ENCODE measurements around the gene LEPR. TPM values are rescaled to one million over a fixed set of nuclear protein-coding genes. Genes with fewer than 3 reads are reported as not detected.
A peak's percentile ranks its signal among the peaks of the same experiment; 100 is the strongest.

The LEPR gene
- total and polyA plus RNA-seq, 4 donors = 42.0 to 103 (median 72.7) TPM

- Histone ChIP-seq H3K27ac (ENCODE audit: low read depth in 1 of 2, low read length in 2 of 2) (no peak overlapping the region), H3K36me3 (ENCODE audit: control insufficient read depth in 4 of 4, insufficient read depth in 3 of 4, low read depth in 1 of 4, low read length in 3 of 4) (no peaks in the 10 kb centered on the region), H3K9ac (ENCODE audit: low read depth in 1 of 2, low read length in 2 of 2) (no peak overlapping the region), H3K9me3 (ENCODE audit: control insufficient read depth in 4 of 4, low read length in 3 of 4) (no peaks in the 10 kb centered on the region), H3K4me1 (ENCODE audit: control insufficient read depth in 4 of 4, insufficient read depth in 4 of 4, low read length in 3 of 4) (no peaks in the 10 kb centered on the region), H3K4me3 (ENCODE audit: low read depth in 1 of 3, low read length in 3 of 3) (no peak overlapping the region), H3K27me3 (ENCODE audit: control insufficient read depth in 4 of 4, insufficient read depth in 4 of 4, low read length in 3 of 4) (no peaks in the 10 kb centered on the region)
- TF ChIP-seq REST (IDR thresholded peaks at IDR 0.05) = no peak
- TF ChIP-seq GABPA (IDR thresholded peaks at IDR 0.05 in 1 of 2, conservative IDR thresholded peaks at IDR 0.05 in 1 of 2) = no peak
- TF ChIP-seq JUND (IDR thresholded peaks at IDR 0.05) = no peak
- no peak for TF ChIP-seq RAD21 (IDR thresholded peaks at IDR 0.05)
- TF ChIP-seq MAX (IDR thresholded peaks at IDR 0.05) = no peak
- TF ChIP-seq FOXA1 (IDR thresholded peaks at IDR 0.05) = no peak
- no peak for TF ChIP-seq HNF4A (conservative IDR thresholded peaks at IDR 0.05)
- TF ChIP-seq EGR1 (IDR thresholded peaks at IDR 0.05; ENCODE audit: low read depth in 2 of 2) = no peak
- TF ChIP-seq FOXA2 (IDR thresholded peaks at IDR 0.05) = no peak
- no peak for TF ChIP-seq ATF3 (IDR thresholded peaks at IDR 0.05)
- no peak for TF ChIP-seq NR2F2 (IDR thresholded peaks at IDR 0.05)
- TF ChIP-seq TAF1 (conservative IDR thresholded peaks at IDR 0.05) = no peak
- no peak for TF ChIP-seq ZBTB33 (IDR thresholded peaks at IDR 0.05)
- TF ChIP-seq SP1 (IDR thresholded peaks at IDR 0.05) = no peak
- TF ChIP-seq HNF4G (IDR thresholded peaks at IDR 0.05) = no peak
- no peak for TF ChIP-seq CTCF (IDR thresholded peaks at IDR 0.05; ENCODE audit: low read depth, low read length, missing input control)
- TF ChIP-seq RXRA (IDR thresholded peaks at IDR 0.05) = no peak
- DNase-seq (ENCODE audit: low spot score) = no peak
Observed at GRCh38 chr1:65404941-65405340, 15.5 kb upstream of the LEPR start.

- H3K27ac ChIP-seq (ENCODE audit: low read depth in 1 of 2, low read length in 2 of 2) = no peak overlapping the region
- WGBS = 67% methylated on average over 2 of the region's 2 CpGs
- no peaks in the 10 kb centered on the region for H3K27me3 ChIP-seq (ENCODE audit: control insufficient read depth in 4 of 4, insufficient read depth in 4 of 4, low read length in 3 of 4)
- H3K36me3 ChIP-seq (ENCODE audit: control insufficient read depth in 4 of 4, insufficient read depth in 3 of 4, low read depth in 1 of 4, low read length in 3 of 4) = no peaks in the 10 kb centered on the region
- TF ChIP-seq HNF4A (conservative IDR thresholded peaks at IDR 0.05) (peak; percentile 13 to 65), CTCF (IDR thresholded peaks at IDR 0.05; ENCODE audit: low read depth, low read length, missing input control) (no peak)
- H3K4me3 ChIP-seq (ENCODE audit: low read depth in 1 of 3, low read length in 3 of 3) = no peak overlapping the region
- H3K9me3 ChIP-seq (ENCODE audit: control insufficient read depth in 4 of 4, low read length in 3 of 4) = no peaks in the 10 kb centered on the region
- no peaks in the 10 kb centered on the region for H3K4me1 ChIP-seq (ENCODE audit: control insufficient read depth in 4 of 4, insufficient read depth in 4 of 4, low read length in 3 of 4)
- no peak for DNase-seq (ENCODE audit: low spot score)
- H3K9ac ChIP-seq (ENCODE audit: low read depth in 1 of 2, low read length in 2 of 2) = no peak overlapping the region
Observed at GRCh38 chr1:65407877-65408276, 12.6 kb upstream of the LEPR start.

All from liver (tissue), 9 donors.